Measurements from ENCODE around the gene ADRM1.

Gene ADRM1

GRCh38 chr20:62282877-62283503 lies 19.8 kb upstream of the ADRM1 start:
- Histone ChIP-seq H3K36me3 (ENCODE audit: control insufficient read depth, insufficient read depth, low read length) (peaks cover 55% of the 10 kb centered on the region), H3K27ac (ENCODE audit: low read depth, low read length) (no peak overlapping the region)

GRCh38 chr20:62284448-62284847 lies 18.3 kb upstream of the ADRM1 start:
- Histone ChIP-seq H3K27me3 (ENCODE audit: control insufficient read depth, insufficient read depth, low read length) (no peaks in the 10 kb centered on the region), H3K27ac (ENCODE audit: low read depth, low read length) (no peak overlapping the region), H3K4me1 (ENCODE audit: control insufficient read depth, insufficient read depth, low read length) (no peaks in the 10 kb centered on the region), H3K4me3 (ENCODE audit: low read length) (no peak overlapping the region), H3K9ac (ENCODE audit: low read length) (no peak overlapping the region), H3K36me3 (ENCODE audit: control insufficient read depth, insufficient read depth, low read length) (peaks cover 50% of the 10 kb centered on the region)

More at GRCh38 chr20:62282877-62283503, 19.8 kb upstream of the ADRM1 start:
- H3K4me3 ChIP-seq (ENCODE audit: low read length): no peak overlapping the region
- no peak overlapping the region for H3K9ac ChIP-seq (ENCODE audit: low read length)
- H3K4me1 ChIP-seq (ENCODE audit: control insufficient read depth, insufficient read depth, low read length): no peaks in the 10 kb centered on the region
- no peaks in the 10 kb centered on the region for H3K27me3 ChIP-seq (ENCODE audit: control insufficient read depth, insufficient read depth, low read length)

DNA sequence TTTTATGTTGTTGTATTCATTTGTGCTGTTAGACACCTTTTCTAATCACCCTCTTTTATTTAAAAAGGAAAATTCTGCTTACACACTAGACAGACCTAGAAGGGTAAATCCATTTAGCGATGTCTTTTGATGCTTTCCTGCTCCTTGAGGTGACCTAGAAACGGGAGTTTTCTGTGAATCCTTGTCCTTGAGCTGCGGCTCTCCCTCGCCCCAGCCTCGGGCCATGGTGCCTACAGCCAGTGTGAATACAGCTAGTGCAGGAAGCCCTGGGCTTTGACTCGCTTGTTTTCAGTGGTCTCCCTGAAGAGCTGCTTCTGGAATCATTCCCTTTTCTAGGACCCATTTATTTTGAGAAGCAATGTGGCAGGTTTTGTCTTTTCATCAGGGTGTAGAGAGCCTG lies 17.6 kb upstream of the ADRM1 start:
- Histone ChIP-seq H3K27ac (ENCODE audit: low read depth, low read length) (no peak overlapping the region), H3K36me3 (ENCODE audit: control insufficient read depth, insufficient read depth, low read length) (peaks cover 46% of the 10 kb centered on the region), H3K9ac (ENCODE audit: low read length) (no peak overlapping the region), H3K4me3 (ENCODE audit: low read length) (no peak overlapping the region), H3K27me3 (ENCODE audit: control insufficient read depth, insufficient read depth, low read length) (no peaks in the 10 kb centered on the region), H3K4me1 (ENCODE audit: control insufficient read depth, insufficient read depth, low read length) (no peaks in the 10 kb centered on the region)

GRCh38 chr20:62285722-62286121 lies 17.1 kb upstream of the ADRM1 start:
- Histone ChIP-seq H3K4me1 (ENCODE audit: control insufficient read depth, insufficient read depth, low read length) (no peaks in the 10 kb centered on the region), H3K4me3 (ENCODE audit: low read length) (no peak overlapping the region), H3K9ac (ENCODE audit: low read length) (no peak overlapping the region), H3K36me3 (ENCODE audit: control insufficient read depth, insufficient read depth, low read length) (peaks cover 41% of the 10 kb centered on the region), H3K27ac (ENCODE audit: low read depth, low read length) (no peak overlapping the region), H3K27me3 (ENCODE audit: control insufficient read depth, insufficient read depth, low read length) (no peaks in the 10 kb centered on the region)

DNA sequence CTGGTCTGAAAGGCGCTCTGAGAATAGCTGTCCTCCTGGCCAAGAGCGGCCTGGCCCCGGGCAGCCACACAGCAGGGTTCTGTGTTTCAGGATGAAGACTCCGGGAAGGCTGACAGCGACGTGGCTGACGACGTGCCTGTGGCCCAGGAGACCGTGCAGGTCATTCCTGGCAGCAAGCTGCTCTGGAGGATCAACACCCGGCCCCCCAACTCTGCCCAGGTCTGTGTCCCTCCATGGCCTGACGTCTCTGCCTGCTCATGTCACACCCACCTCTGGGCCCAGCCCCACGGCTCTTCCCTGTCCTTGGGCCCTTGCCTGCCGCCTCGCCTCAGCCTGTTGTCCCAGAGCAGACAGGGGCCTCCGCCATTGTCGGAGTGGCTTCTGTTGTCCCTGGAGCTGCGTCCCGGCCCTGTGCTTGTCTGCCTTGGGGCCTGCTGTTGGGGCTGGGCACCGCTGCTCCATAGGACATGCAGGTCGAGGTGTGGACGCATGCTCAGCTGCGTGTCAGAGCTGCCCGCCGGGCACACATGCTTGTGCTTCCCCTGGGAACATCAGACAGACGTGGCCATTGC lies 16.2 kb upstream of the ADRM1 start:
- no peak overlapping the region for H3K4me3 ChIP-seq (ENCODE audit: low read length)
- H3K27ac ChIP-seq (ENCODE audit: low read depth, low read length): no peak overlapping the region
- H3K36me3 ChIP-seq (ENCODE audit: control insufficient read depth, insufficient read depth, low read length): peaks cover 37% of the 10 kb centered on the region
- H3K9ac ChIP-seq (ENCODE audit: low read length): no peak overlapping the region
- no peaks in the 10 kb centered on the region for H3K27me3 ChIP-seq (ENCODE audit: control insufficient read depth, insufficient read depth, low read length)
- no peaks in the 10 kb centered on the region for H3K4me1 ChIP-seq (ENCODE audit: control insufficient read depth, insufficient read depth, low read length)

DNA sequence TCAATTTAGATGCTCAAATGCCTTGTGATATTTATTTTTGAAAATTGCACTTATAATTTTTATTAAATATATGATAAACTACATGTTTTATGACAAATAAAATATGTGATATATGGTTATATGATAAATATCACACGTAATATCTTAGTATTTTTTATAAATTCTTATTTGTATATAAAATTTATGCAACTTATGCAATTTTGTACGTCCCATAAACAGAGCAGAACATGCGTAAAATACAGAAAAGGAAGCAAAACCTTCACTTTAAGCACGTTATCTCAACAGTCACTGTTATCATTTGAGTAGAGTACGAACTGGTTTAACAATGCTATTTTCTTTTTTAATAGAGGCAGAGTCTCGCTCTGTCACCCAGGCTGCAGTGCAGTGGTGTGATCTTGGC lies 15.7 kb upstream of the ADRM1 start:
- H3K27me3 ChIP-seq (ENCODE audit: control insufficient read depth, insufficient read depth, low read length): no peaks in the 10 kb centered on the region
- no peak overlapping the region for H3K4me3 ChIP-seq (ENCODE audit: low read length)
- H3K36me3 ChIP-seq (ENCODE audit: control insufficient read depth, insufficient read depth, low read length): peaks cover 36% of the 10 kb centered on the region
- H3K4me1 ChIP-seq (ENCODE audit: control insufficient read depth, insufficient read depth, low read length): no peaks in the 10 kb centered on the region
- H3K9ac ChIP-seq (ENCODE audit: low read length): no peak overlapping the region
- no peak overlapping the region for H3K27ac ChIP-seq (ENCODE audit: low read depth, low read length)

DNA sequence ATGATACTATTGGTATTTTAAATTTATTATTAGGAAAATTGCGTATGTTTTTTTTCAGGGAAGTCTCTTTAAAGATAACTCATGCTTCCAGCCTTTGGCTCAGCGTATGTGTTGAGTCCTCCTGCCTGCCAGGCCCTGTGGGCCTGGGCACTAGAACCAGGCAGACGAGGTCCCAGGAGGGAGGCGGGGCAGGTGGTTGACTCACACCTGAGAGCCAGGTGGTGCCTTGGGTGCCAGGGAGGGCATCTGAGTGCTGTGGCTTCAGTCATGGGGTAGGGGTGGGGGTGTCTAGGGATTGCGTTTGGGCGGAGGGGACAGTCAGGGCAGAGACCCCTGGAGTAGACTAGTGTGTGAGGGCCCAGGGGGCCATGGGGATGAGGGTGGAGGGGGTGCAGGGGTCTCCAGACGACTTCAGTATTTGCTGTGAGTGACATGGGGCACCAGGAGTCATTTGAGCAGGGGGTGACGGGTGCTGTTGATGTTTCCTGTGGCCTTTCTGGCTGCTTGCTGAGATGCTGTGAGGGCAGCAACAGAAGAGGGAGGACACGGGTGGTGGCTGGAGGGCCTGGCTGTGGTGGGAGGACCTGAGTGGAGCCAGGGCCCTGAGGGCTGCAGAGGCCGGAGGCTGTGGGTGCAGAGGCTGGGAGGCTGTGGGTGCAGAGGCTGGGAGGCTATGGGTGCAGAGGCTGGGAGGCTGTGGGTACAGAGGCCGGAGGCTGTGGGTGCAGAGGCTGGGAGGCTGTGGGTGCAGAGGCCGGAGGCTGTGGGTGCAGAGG lies 14.8 kb upstream of the ADRM1 start:
- Histone ChIP-seq H3K4me1 (ENCODE audit: control insufficient read depth, insufficient read depth, low read length) (no peaks in the 10 kb centered on the region), H3K36me3 (ENCODE audit: control insufficient read depth, insufficient read depth, low read length) (peaks cover 35% of the 10 kb centered on the region), H3K27ac (ENCODE audit: low read depth, low read length) (no peak overlapping the region), H3K27me3 (ENCODE audit: control insufficient read depth, insufficient read depth, low read length) (no peaks in the 10 kb centered on the region), H3K4me3 (ENCODE audit: low read length) (no peak overlapping the region), H3K9ac (ENCODE audit: low read length) (no peak overlapping the region)

- no peaks in the 10 kb centered on the region for H3K27me3 ChIP-seq (ENCODE audit: control insufficient read depth, insufficient read depth, low read length)
- H3K4me3 ChIP-seq (ENCODE audit: low read length): no peak overlapping the region
- H3K9ac ChIP-seq (ENCODE audit: low read length): no peak overlapping the region
- peaks cover 31% of the 10 kb centered on the region for H3K36me3 ChIP-seq (ENCODE audit: control insufficient read depth, insufficient read depth, low read length)
- no peaks in the 10 kb centered on the region for H3K4me1 ChIP-seq (ENCODE audit: control insufficient read depth, insufficient read depth, low read length)
- no peak overlapping the region for H3K27ac ChIP-seq (ENCODE audit: low read depth, low read length)
Measured at GRCh38 chr20:62288535-62289105, 14.2 kb upstream of the ADRM1 start.

- peaks cover 31% of the 10 kb centered on the region for H3K36me3 ChIP-seq (ENCODE audit: control insufficient read depth, insufficient read depth, low read length)
- H3K4me1 ChIP-seq (ENCODE audit: control insufficient read depth, insufficient read depth, low read length): no peaks in the 10 kb centered on the region
- no peaks in the 10 kb centered on the region for H3K27me3 ChIP-seq (ENCODE audit: control insufficient read depth, insufficient read depth, low read length)
- H3K9ac ChIP-seq (ENCODE audit: low read length): no peak overlapping the region
- H3K4me3 ChIP-seq (ENCODE audit: low read length): no peak overlapping the region
- no peak overlapping the region for H3K27ac ChIP-seq (ENCODE audit: low read depth, low read length)
Measured at GRCh38 chr20:62289131-62289530, 13.7 kb upstream of the ADRM1 start.

GRCh38 chr20:62289898-62290297 lies 12.9 kb upstream of the ADRM1 start:
- Histone ChIP-seq H3K4me1 (ENCODE audit: control insufficient read depth, insufficient read depth, low read length) (no peaks in the 10 kb centered on the region), H3K36me3 (ENCODE audit: control insufficient read depth, insufficient read depth, low read length) (peaks cover 29% of the 10 kb centered on the region), H3K27ac (ENCODE audit: low read depth, low read length) (no peak overlapping the region), H3K9ac (ENCODE audit: low read length) (no peak overlapping the region), H3K4me3 (ENCODE audit: low read length) (no peak overlapping the region), H3K27me3 (ENCODE audit: control insufficient read depth, insufficient read depth, low read length) (no peaks in the 10 kb centered on the region)

DNA sequence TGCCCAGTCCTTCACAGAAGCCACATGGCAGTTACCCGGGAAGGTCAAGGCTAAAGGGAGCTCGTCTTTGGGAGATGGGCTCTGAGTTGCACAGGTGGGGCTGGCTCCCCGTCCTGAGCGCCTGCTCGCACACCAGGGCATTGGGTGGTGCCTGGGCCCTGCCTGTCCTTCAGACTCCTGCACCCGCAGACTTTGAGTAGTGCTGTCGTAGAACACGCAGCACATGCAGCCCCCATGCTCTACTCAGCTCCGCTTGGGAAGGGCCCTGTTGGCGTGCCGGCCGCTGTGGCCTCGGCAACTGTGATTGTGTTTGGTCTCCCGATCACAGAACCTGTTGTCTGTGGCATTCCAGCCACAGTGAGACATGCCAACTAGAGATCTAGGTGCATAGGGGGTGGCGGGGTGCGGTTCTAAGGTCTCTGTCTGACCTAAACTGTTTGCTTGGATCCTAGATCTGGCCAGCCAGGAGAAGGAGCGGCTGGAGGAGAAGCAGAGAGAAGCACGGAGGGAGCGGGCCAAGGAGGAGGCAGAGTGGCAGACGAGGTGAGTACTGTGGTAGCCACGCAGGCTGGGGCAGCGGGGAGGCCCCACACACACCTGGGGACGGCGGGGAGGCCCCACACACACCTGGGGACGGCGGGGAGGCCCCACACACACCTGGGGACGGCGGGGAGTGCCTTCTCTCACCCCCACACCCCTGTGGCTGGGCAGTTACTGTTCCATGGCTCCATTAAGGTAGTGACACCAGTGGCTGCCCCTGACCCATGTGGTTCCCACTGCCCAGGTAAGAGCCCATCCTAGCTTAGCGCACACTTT lies 11.3 kb upstream of the ADRM1 start:
- Histone ChIP-seq H3K27me3 (ENCODE audit: control insufficient read depth, insufficient read depth, low read length) (no peaks in the 10 kb centered on the region), H3K36me3 (ENCODE audit: control insufficient read depth, insufficient read depth, low read length) (peaks cover 42% of the 10 kb centered on the region), H3K4me3 (ENCODE audit: low read length) (no peak overlapping the region), H3K27ac (ENCODE audit: low read depth, low read length) (no peak overlapping the region), H3K4me1 (ENCODE audit: control insufficient read depth, insufficient read depth, low read length) (no peaks in the 10 kb centered on the region), H3K9ac (ENCODE audit: low read length) (no peak overlapping the region)

- Histone ChIP-seq H3K9ac (ENCODE audit: low read length) (no peak overlapping the region), H3K27ac (ENCODE audit: low read depth, low read length) (no peak overlapping the region)
Measured at GRCh38 chr20:62292108-62292507, 10.7 kb upstream of the ADRM1 start.

More at GRCh38 chr20:62292108-62292507, 10.7 kb upstream of the ADRM1 start:
- H3K4me3 ChIP-seq (ENCODE audit: low read length): no peak overlapping the region
- H3K4me1 ChIP-seq (ENCODE audit: control insufficient read depth, insufficient read depth, low read length): no peaks in the 10 kb centered on the region
- no peaks in the 10 kb centered on the region for H3K27me3 ChIP-seq (ENCODE audit: control insufficient read depth, insufficient read depth, low read length)
- H3K36me3 ChIP-seq (ENCODE audit: control insufficient read depth, insufficient read depth, low read length): peaks cover 41% of the 10 kb centered on the region
